Hepatocyte (in vitro differentiated cells): ENCODE results near the gene MRPL55. TPM values are rescaled to one million over a fixed set of nuclear protein-coding genes. Genes with fewer than 3 reads are reported as not detected.

Experiments used
- DNase-seq: peaks from one replicate; pipeline ENCODE4 v3.0.0-alpha.2; 2016; ENCODE audit warnings: low spot score
- H2AFZ ChIP-seq: fragments of 200-600 bp; sonication (generic); 2 replicates; pipeline ENCODE4 v1.6.0; 2016; ENCODE audit warnings: antibody characterized with exemption, mild to moderate bottlenecking
- H3K27ac ChIP-seq: fragments of 200-600 bp; sonication (generic); 2 replicates; pipeline ENCODE4 v1.5.1; 2016; ENCODE audit warnings: mild to moderate bottlenecking
- H3K27me3 ChIP-seq: fragments of 200-600 bp; sonication (generic); 2 replicates; pipeline ENCODE4 v1.6.1; 2016
- H3K36me3 ChIP-seq: fragments of 200-600 bp; sonication (generic); replicated peaks from 2 replicates; pipeline ENCODE4 v1.5.1; 2016; ENCODE audit warnings: low read depth; ENCODE audit not compliant: insufficient read depth
- H3K4me1 ChIP-seq: fragments of 200-600 bp; sonication (generic); 2 replicates; pipeline ENCODE4 v1.5.1; 2016; ENCODE audit warnings: mild to moderate bottlenecking, moderate library complexity; ENCODE audit not compliant: insufficient read depth
- H3K4me2 ChIP-seq: fragments of 200-600 bp; sonication (generic); 2 replicates; pipeline ENCODE4 v1.6.0; 2016
- H3K4me3 ChIP-seq: fragments of 200-600 bp; sonication (generic); 2 replicates; pipeline ENCODE4 v1.5.1; 2016; ENCODE audit warnings: mild to moderate bottlenecking
- H3K79me2 ChIP-seq: fragments of 200-600 bp; sonication (generic); 2 replicates; pipeline ENCODE4 v1.6.0; 2017; ENCODE audit warnings: mild to moderate bottlenecking
- H3K9me2 ChIP-seq: fragments of 200-600 bp; sonication (generic); replicated peaks from 2 replicates; pipeline ENCODE4 v1.6.0; 2017; ENCODE audit warnings: mild to moderate bottlenecking; ENCODE audit not compliant: insufficient read depth
- H3K9me3 ChIP-seq: fragments of 200-600 bp; sonication (generic); 2 replicates; pipeline ENCODE4 v1.5.1; 2016; ENCODE audit warnings: low read depth, mild to moderate bottlenecking
- H4K20me1 ChIP-seq: fragments of 200-600 bp; sonication (generic); 2 replicates; pipeline ENCODE4 v1.6.0; 2016; ENCODE audit warnings: mild to moderate bottlenecking; ENCODE audit not compliant: insufficient read depth, poor library complexity, severe bottlenecking
- EZH2 ChIP-seq: fragments of 200-600 bp; sonication (generic); IDR thresholded peaks from 2 replicates; pipeline ENCODE4 v1.6.1; 2016; ENCODE audit warnings: antibody characterized with exemption, mild to moderate bottlenecking, borderline replicate concordance
- EZH2phosphoT487 ChIP-seq: fragments of 200-600 bp; sonication (generic); IDR thresholded peaks from one replicate; pipeline ENCODE4 v1.6.1; 2018; ENCODE audit warnings: antibody characterized with exemption, mild to moderate bottlenecking, low read depth, moderate library complexity; ENCODE audit not compliant: unreplicated experiment, severe bottlenecking
- WGBS: methylation state at CpG from one replicate; pipeline ENCODE4 v1.1.6; 2016; ENCODE audit warnings: low lambda C conversion rate; ENCODE audit errors: missing lambda C conversion rate; 5-methylcytosine and 5-hydroxymethylcytosine counted together
- polyA plus RNA-seq: library from polyadenylated mRNA; unstranded; fragments of >200 nt; fragmentation: Nextera tagmentation; extraction: Ambion mirVana; gene quantifications from 2 replicates; pipeline ENCODE4 v1.2.1, GENCODE V29; 2016
- total RNA-seq: library from RNA; depleted of rRNA; stranded (reverse); fragments of >200 nt; gene quantifications from 2 replicates; pipeline ENCODE4 v1.2.3, GENCODE V29; 2014
- TF ChIP-seq, protein P1 (sequence below): fragments of 200-600 bp; sonication (generic); IDR thresholded peaks from 2 replicates; pipeline ENCODE4 v1.5.1; 2016; ENCODE audit warnings: antibody characterized with exemption, mild to moderate bottlenecking; ENCODE audit not compliant: poor library complexity

The MRPL55 gene
- total and polyA plus RNA-seq, 2 experiments from 2014 or later: 64.8 to 130 TPM

DNA sequence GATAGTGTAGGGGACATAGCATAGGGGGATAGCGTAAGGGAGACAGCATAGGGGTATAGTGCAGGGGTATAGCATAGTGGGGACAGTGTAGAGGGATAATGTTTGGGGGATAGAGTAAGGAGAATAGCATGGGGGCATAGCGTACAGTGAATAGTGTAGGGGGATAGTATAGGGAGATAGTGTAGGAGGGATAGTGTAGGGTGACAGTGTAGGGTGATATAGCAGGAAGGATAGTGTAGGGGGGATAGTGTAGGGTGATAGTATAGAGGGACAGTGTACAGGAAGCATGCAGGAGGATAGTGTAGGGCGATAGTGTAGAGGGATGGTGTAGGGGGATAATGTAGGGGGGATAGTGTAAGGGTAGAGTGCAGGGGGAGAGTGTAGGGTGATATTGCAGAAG lies 38.2 kb downstream of the MRPL55 start:
- Histone ChIP-seq H3K9me2 (no peaks in the 10 kb centered on the region), H3K9me3 (no peaks in the 10 kb centered on the region), H4K20me1 (no peaks in the 10 kb centered on the region), H3K4me1 (no peaks in the 10 kb centered on the region), H3K36me3 (no peaks in the 10 kb centered on the region), H3K27ac (no peak overlapping the region), H3K27me3 (peaks cover 22% of the 10 kb centered on the region), H3K4me2 (no peak overlapping the region), H3K79me2 (no peaks in the 10 kb centered on the region), H3K4me3 (no peak overlapping the region), H2AFZ (no peak overlapping the region)
- 73% methylated on average over 3 of the region's 3 CpGs for WGBS
- DNase-seq: no peak
- TF ChIP-seq EZH2 (no peak), EZH2phosphoT487 (no peak)

DNA sequence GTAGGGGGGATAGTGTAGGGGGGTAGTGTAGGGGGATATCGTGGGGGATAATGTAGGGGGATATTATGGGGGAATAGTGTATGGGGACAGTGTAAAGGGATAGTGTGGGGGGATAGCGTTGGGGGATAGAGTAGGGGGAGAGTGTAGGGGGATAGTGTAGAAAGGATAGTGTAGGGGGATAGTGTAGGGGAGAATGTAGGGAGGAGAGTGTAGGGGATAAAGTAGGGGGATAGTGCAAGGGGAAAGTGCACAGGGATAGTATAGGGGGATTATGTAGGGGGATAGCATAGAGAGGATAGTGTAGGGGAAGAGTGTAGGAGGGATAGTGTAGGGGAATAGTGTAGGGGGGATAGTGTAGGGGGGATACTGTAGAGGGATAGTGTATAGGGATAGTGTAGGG lies 38.9 kb downstream of the MRPL55 start:
- no peak overlapping the region for H3K4me2 ChIP-seq
- TF ChIP-seq, protein P1, sequence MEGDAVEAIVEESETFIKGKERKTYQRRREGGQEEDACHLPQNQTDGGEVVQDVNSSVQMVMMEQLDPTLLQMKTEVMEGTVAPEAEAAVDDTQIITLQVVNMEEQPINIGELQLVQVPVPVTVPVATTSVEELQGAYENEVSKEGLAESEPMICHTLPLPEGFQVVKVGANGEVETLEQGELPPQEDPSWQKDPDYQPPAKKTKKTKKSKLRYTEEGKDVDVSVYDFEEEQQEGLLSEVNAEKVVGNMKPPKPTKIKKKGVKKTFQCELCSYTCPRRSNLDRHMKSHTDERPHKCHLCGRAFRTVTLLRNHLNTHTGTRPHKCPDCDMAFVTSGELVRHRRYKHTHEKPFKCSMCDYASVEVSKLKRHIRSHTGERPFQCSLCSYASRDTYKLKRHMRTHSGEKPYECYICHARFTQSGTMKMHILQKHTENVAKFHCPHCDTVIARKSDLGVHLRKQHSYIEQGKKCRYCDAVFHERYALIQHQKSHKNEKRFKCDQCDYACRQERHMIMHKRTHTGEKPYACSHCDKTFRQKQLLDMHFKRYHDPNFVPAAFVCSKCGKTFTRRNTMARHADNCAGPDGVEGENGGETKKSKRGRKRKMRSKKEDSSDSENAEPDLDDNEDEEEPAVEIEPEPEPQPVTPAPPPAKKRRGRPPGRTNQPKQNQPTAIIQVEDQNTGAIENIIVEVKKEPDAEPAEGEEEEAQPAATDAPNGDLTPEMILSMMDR: no peak
- TF ChIP-seq EZH2 (no peak), EZH2phosphoT487 (no peak)
- no peaks in the 10 kb centered on the region for H3K9me3 ChIP-seq
- no peaks in the 10 kb centered on the region for H3K9me2 ChIP-seq
- 74% methylated on average over 2 of the region's 2 CpGs for WGBS
- no peak overlapping the region for H2AFZ ChIP-seq
- no peaks in the 10 kb centered on the region for H3K4me1 ChIP-seq
- no peak for DNase-seq
- no peak overlapping the region for H3K4me3 ChIP-seq
- H3K36me3 ChIP-seq: no peaks in the 10 kb centered on the region
- no peaks in the 10 kb centered on the region for H3K79me2 ChIP-seq
- H3K27ac ChIP-seq: no peak overlapping the region
- no peaks in the 10 kb centered on the region for H4K20me1 ChIP-seq
- H3K27me3 ChIP-seq: peaks cover 22% of the 10 kb centered on the region

DNA sequence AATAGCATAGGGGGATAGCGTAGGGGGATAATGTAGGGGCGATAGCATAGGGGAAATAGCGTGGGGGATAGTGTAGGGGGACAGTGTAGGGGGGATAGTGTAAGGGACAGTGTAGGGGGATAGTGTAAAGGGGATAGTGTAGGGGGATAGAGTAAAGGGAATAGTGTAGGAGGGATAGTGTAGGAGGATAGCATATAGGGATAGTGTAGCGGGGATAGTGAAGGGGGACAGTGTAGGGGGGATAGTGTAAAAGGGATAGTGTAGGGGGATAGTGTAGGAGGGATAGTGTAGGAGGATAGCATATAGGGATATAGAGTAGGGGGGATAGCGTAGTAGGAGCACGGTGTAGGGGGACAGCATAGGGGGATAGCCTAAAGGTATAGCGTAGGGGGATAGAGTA lies 40.7 kb downstream of the MRPL55 start:
- Histone ChIP-seq H2AFZ (no peak overlapping the region), H3K27me3 (peaks cover 22% of the 10 kb centered on the region), H3K4me3 (no peak overlapping the region), H3K4me2 (no peak overlapping the region), H3K9me3 (no peaks in the 10 kb centered on the region), H4K20me1 (no peaks in the 10 kb centered on the region), H3K36me3 (no peaks in the 10 kb centered on the region), H3K27ac (no peak overlapping the region), H3K79me2 (no peaks in the 10 kb centered on the region), H3K4me1 (no peaks in the 10 kb centered on the region), H3K9me2 (no peaks in the 10 kb centered on the region)
- DNase-seq: no peak
- TF ChIP-seq, protein P1: no peak
- TF ChIP-seq EZH2 (no peak), EZH2phosphoT487 (no peak)
- 82% methylated on average over 5 of the region's 7 CpGs for WGBS

DNA sequence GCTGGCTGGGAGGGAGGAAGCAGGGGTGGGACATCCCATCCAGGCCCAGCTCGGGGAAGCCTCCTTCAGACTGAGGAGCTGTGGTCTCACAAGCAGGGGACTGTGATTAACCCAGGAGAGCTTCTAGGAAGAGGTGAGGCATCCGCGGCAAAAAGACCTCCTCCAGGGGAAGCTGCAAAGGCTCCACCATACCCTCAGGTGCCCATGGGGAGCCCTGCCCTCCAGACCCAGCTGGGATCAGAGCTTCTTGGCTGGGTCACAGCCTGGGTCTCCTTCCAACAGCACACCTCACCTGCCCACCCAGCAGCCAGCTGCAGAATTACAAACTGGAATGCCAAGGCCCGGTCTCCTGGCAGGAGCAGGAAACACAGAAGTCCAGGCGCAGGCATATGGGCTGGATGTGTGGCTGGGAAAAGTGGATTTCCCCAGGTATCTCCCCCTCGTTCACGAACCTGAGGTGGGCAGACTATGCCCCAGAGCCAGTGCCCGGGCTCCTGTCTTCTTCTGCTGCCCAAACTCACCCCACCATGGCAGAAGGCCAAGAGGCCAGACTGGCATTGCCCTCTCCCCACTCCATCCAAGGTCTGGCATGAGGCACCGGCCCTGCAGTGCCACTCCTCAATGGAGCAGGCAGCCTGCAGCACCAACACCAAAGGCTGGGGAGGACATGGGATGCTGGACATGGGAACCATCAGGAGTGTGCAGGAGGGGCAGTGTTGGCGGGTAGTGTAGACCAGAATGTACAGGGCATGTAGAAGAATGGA lies 42.0 kb downstream of the MRPL55 start:
- H2AFZ ChIP-seq: no peak overlapping the region
- H3K9me3 ChIP-seq: no peaks in the 10 kb centered on the region
- no peak for TF ChIP-seq EZH2phosphoT487
- TF ChIP-seq EZH2: no peak
- TF ChIP-seq, protein P1: no peak
- no peak for DNase-seq
- no peak overlapping the region for H3K27ac ChIP-seq
- peaks cover 22% of the 10 kb centered on the region for H3K27me3 ChIP-seq
- WGBS: 71% methylated on average over 10 of the region's 10 CpGs
- H3K9me2 ChIP-seq: no peaks in the 10 kb centered on the region
- no peaks in the 10 kb centered on the region for H3K36me3 ChIP-seq
- no peak overlapping the region for H3K4me3 ChIP-seq
- no peaks in the 10 kb centered on the region for H3K4me1 ChIP-seq
- no peaks in the 10 kb centered on the region for H4K20me1 ChIP-seq
- no peaks in the 10 kb centered on the region for H3K79me2 ChIP-seq
- no peak overlapping the region for H3K4me2 ChIP-seq
